Measurements from ENCODE around the gene INPP4B. TPM values are rescaled to one million over a fixed set of nuclear protein-coding genes. Genes with fewer than 3 reads are reported as not detected.

The INPP4B gene
- polyA plus RNA-seq, 1 of the 3 experiments (the other 2 are of a cell fraction) = 0.08 TPM

DNA sequence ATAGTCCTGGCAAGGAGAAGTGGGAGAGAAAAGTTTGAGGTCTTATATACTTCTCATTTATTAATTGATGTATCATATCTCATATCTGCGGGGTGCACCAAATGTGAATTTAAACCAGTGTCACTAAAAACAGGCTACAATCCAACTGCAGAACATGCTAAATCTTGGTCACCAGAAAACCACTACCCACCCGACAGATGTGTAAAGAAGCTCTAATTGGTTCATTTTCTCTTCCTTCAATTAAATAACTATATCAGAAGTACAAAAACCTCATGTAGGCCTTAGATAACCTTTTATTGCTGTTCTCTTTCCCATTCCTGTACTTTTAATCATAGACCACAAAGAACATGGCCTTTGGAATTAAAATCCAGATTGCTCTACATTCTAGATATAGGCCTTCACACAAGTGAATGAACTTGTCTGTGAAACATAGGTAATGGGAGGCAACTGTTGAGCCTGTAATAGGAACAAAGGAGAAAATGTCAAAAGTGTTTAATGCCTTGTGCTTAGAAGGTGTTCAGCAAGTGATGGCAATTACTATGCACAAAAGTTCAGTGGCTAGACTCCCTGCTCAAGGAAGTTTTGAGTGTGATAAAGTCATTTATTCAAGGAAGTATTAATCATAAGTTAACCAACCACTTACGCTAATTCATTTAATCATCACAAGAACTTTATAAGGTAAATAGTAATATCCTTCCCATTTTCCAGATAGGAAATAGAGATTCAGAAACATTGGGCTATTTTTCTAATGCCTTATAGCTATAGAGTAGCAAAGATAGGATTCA is 425.6 kb downstream of the INPP4B start:
- ChIA-PET POLR2A (no interaction called here), CTCF (interaction anchor here (0.7 to 1.2 kb wide), 3 partner anchors 9 to 55 kb away, joined by 3 read pairs; no protein-coding TSS in a partner anchor)
- Histone ChIP-seq H3F3A (replicated peaks; ENCODE audit: insufficient read depth) (no peaks in the 10 kb centered on the region), H4K20me1 (ENCODE audit: insufficient read depth) (no peaks in the 10 kb centered on the region), H3K4me3 (ENCODE audit: low read depth in 2 of 2, low read length in 1 of 2) (no peak overlapping the region), H3K4me1 (ENCODE audit: control insufficient read depth in 1 of 2, insufficient read depth in 2 of 2, low read depth in 1 of 2, low read length in 1 of 2) (peaks cover 6 to 7% of the 10 kb centered on the region in 2 experiments; a peak in 3 of 4 replicates), H3K9ac (no peak overlapping the region), H3K27ac (ENCODE audit: low read depth in 2 of 2, low read length in 1 of 2) (peak overlapping the region in 1 of 2 experiments; percentile 47; a peak in 2 of 4 replicates), H3K4me2 (no peak overlapping the region), H3K79me2 (ENCODE audit: insufficient read depth) (no peaks in the 10 kb centered on the region), H3K9me2 (no peaks in the 10 kb centered on the region), H3K9me3 (no peaks in the 10 kb centered on the region), H3K27me3 (ENCODE audit: insufficient read depth) (no peaks in the 10 kb centered on the region), H3K36me3 (replicated peaks in 1 of 2; ENCODE audit: control insufficient read depth in 1 of 2, insufficient read depth in 2 of 2, low read length in 1 of 2) (no peaks in the 10 kb centered on the region), H2AFZ (ENCODE audit: low read depth) (no peak overlapping the region)
- no peak for TF ChIP-seq RCOR1 (IDR thresholded peaks at IDR 0.05; ENCODE audit: low read length)
- TF ChIP-seq, protein P1, sequence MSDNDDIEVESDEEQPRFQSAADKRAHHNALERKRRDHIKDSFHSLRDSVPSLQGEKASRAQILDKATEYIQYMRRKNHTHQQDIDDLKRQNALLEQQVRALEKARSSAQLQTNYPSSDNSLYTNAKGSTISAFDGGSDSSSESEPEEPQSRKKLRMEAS (IDR thresholded peaks at IDR 0.05; ENCODE audit: low read depth) = no peak
- TF ChIP-seq GABPA (IDR thresholded peaks at IDR 0.05; ENCODE audit: low read depth) = no peak
- no peak for TF ChIP-seq GATA2 (CRISPR knock-in tag; IDR thresholded peaks at IDR 0.05)
- no peak for TF ChIP-seq FOSL2 (IDR thresholded peaks at IDR 0.05; ENCODE audit: borderline replicate concordance, low read depth)
- no peak for TF ChIP-seq RFX5 (IDR thresholded peaks at IDR 0.05; ENCODE audit: low read length)
- TF ChIP-seq, protein P2, sequence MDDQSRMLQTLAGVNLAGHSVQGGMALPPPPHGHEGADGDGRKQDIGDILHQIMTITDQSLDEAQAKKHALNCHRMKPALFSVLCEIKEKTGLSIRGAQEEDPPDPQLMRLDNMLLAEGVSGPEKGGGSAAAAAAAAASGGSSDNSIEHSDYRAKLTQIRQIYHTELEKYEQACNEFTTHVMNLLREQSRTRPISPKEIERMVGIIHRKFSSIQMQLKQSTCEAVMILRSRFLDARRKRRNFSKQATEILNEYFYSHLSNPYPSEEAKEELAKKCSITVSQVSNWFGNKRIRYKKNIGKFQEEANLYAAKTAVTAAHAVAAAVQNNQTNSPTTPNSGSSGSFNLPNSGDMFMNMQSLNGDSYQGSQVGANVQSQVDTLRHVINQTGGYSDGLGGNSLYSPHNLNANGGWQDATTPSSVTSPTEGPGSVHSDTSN (IDR thresholded peaks at IDR 0.05) = no peak
- TF ChIP-seq NRF1 (IDR thresholded peaks at IDR 0.05; ENCODE audit: low read depth, low read length) = no peak
- no peak for TF ChIP-seq RXRA (IDR thresholded peaks at IDR 0.05; ENCODE audit: borderline replicate concordance, low read depth)
- no peak for TF ChIP-seq TEAD4 (IDR thresholded peaks at IDR 0.05; ENCODE audit: borderline replicate concordance, insufficient read depth)
- TF ChIP-seq, protein P3, sequence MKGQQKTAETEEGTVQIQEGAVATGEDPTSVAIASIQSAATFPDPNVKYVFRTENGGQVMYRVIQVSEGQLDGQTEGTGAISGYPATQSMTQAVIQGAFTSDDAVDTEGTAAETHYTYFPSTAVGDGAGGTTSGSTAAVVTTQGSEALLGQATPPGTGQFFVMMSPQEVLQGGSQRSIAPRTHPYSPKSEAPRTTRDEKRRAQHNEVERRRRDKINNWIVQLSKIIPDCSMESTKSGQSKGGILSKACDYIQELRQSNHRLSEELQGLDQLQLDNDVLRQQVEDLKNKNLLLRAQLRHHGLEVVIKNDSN (IDR thresholded peaks at IDR 0.05; ENCODE audit: borderline replicate concordance, low read depth) = no peak
- 74% methylated on average over 3 of the region's 3 CpGs for WGBS (ENCODE audit: low lambda C conversion rate)
- DNase-seq = no peak

DNA sequence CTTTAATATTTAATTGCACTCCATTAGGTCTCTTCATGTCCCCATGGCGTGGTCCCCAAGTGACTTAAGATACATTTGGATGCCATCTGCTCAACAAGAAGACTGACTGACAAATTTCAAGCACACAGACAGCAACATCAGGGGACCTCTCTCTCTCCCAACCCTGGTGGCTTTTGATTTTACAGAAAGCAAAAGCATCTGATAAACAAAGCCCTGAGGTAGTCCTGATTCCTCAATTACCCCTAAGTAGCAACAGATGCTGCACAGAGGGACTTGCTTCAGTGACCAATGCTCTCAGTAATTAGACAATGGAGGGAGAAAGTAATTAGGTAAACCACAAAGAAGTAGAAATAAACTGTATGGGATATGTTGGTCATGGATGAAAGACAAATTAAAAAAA is 426.4 kb downstream of the INPP4B start:
- TF ChIP-seq RCOR1 (IDR thresholded peaks at IDR 0.05; ENCODE audit: low read length) (peak; percentile 74; the same call in 1 of the 2 replicates), TCF12 (IDR thresholded peaks at IDR 0.05) (peak; percentile 40; the same call in 1 of the 2 replicates), CHD2 (IDR thresholded peaks at IDR 0.05; ENCODE audit: low read length, partially characterized antibody) (peak; percentile 71), GATA2 (CRISPR knock-in tag; IDR thresholded peaks at IDR 0.05) (peak; percentile 85), NRF1 (IDR thresholded peaks at IDR 0.05; ENCODE audit: low read depth, low read length) (no peak), GABPA (IDR thresholded peaks at IDR 0.05; ENCODE audit: low read depth) (no peak), FOXJ3 (CRISPR knock-in tag; IDR thresholded peaks at IDR 0.05) (peak; percentile 68), RAD21 (IDR thresholded peaks at IDR 0.05; ENCODE audit: low read length) (peak; percentile 14; the same call in 1 of the 2 replicates), MXI1 (IDR thresholded peaks at IDR 0.05; ENCODE audit: low read depth, low read length) (no peak; the same call in 1 of the 2 replicates), EP300 (IDR thresholded peaks at IDR 0.05; ENCODE audit: borderline replicate concordance in 1 of 2, low read depth in 1 of 2, low read length in 1 of 2) (peak in 1 of 2 experiments; percentile 87; a peak in 2 of 4 replicates), TEAD4 (IDR thresholded peaks at IDR 0.05; ENCODE audit: borderline replicate concordance, insufficient read depth) (0 out of 2 replicates have a peak, but pooled peaks have one; percentile 13)
- TF ChIP-seq, protein P3 (IDR thresholded peaks at IDR 0.05; ENCODE audit: borderline replicate concordance, low read depth) = no peak
- H3K27me3 ChIP-seq (ENCODE audit: insufficient read depth) = no peaks in the 10 kb centered on the region
- H3K9me2 ChIP-seq = no peaks in the 10 kb centered on the region
- no peaks in the 10 kb centered on the region for H3K36me3 ChIP-seq (replicated peaks in 1 of 2; ENCODE audit: control insufficient read depth in 1 of 2, insufficient read depth in 2 of 2, low read length in 1 of 2)
- no peaks in the 10 kb centered on the region for H3K9me3 ChIP-seq
- H3K4me1 ChIP-seq (ENCODE audit: control insufficient read depth in 1 of 2, insufficient read depth in 2 of 2, low read depth in 1 of 2, low read length in 1 of 2) = peaks cover 6 to 7% of the 10 kb centered on the region in 2 experiments; a peak in 3 of 4 replicates
- no peak overlapping the region for H3K9ac ChIP-seq
- no peaks in the 10 kb centered on the region for H3K79me2 ChIP-seq (ENCODE audit: insufficient read depth)
- peak overlapping the region in 1 of 2 experiments; percentile 80; a peak in 1 of 4 replicates for H3K27ac ChIP-seq (ENCODE audit: low read depth in 2 of 2, low read length in 1 of 2)
- H2AFZ ChIP-seq (ENCODE audit: low read depth) = no peak overlapping the region
- ChIA-PET POLR2A (no interaction called here), CTCF (interaction anchor here (0.7 to 1.1 kb wide), 2 partner anchors 10 to 14 kb away, joined by 3 read pairs; no protein-coding TSS in a partner anchor)
- no peak overlapping the region for H3K4me3 ChIP-seq (ENCODE audit: low read depth in 2 of 2, low read length in 1 of 2)
- H4K20me1 ChIP-seq (ENCODE audit: insufficient read depth) = no peaks in the 10 kb centered on the region
- H3F3A ChIP-seq (replicated peaks; ENCODE audit: insufficient read depth) = no peaks in the 10 kb centered on the region
- 45% methylated on average over 1 of the region's 1 CpG for WGBS (ENCODE audit: low lambda C conversion rate)
- DNase-seq = peak; percentile 47
- H3K4me2 ChIP-seq = no peak overlapping the region
